ENCODE results near the gene ABLIM1. TPM values are rescaled to one million over a fixed set of nuclear protein-coding genes. Genes with fewer than 3 reads are reported as not detected.

The ABLIM1 gene
- polyA plus RNA-seq, 2 donors = 104 to 121 TPM

DNA sequence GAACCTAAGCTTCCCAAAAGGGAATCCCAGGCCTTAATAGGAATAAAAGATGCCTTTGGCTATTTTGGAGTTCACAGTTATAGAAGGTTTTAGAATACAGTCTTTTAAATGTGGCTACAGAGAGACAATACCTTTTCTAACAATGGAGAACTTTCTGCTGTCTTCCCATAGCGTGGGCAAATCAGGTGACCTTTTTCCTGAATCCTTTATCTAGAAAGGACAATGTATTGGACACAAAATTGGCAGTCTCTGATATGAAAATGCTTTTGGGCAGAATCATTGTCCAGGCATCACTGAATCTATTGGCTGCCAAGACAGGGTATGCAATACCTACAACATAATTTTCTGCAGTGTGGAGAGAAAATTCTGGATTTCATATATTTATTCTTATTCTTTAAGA lies 7.8 kb upstream of the ABLIM1 start:
- 71 to 82% methylated on average over 1 of the region's 1 CpG for WGBS, 2 donors
- Histone ChIP-seq H3K27ac (ENCODE audit: low read depth in 2 of 2, low read length in 1 of 2) (no peak overlapping the region), H3K27me3 (ENCODE audit: control insufficient read depth in 1 of 2, insufficient read depth in 2 of 2, low read length in 2 of 2) (no peaks in the 10 kb centered on the region), H3K4me1 (ENCODE audit: control insufficient read depth in 2 of 2, insufficient read depth in 2 of 2, low read length in 1 of 2) (peaks cover 0 to 3% of the 10 kb centered on the region in 2 donors), H3K4me3 (ENCODE audit: low read depth in 1 of 2, low read length in 2 of 2) (no peak overlapping the region), H3K36me3 (ENCODE audit: control insufficient read depth in 2 of 2, insufficient read depth in 2 of 2, low read length in 1 of 2) (no peaks in the 10 kb centered on the region), H3K9me3 (ENCODE audit: control insufficient read depth in 2 of 2, insufficient read depth in 1 of 2, low read depth in 1 of 2, low read length in 1 of 2) (peaks cover 0 to 2% of the 10 kb centered on the region in 2 donors)

DNA sequence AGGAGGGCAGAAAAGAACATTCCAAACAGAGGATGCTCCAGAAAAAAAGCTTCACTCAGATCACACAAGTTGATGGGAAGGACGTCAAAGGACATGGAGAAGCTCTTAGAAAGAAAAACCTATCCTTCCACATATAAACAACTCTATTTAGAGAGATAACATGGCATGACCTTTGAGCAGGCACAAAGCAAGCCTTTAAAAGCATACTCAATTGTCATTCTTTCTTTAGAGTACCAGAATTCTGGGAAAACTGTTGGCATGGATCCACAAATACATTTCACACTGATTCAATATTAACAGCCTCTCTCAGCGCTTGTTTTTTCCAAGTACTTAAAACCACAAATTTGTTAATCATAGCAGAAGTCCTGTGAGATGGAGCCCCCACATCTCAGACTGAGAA lies 7.3 kb upstream of the ABLIM1 start:
- no peaks in the 10 kb centered on the region for H3K27me3 ChIP-seq (ENCODE audit: control insufficient read depth in 1 of 2, insufficient read depth in 2 of 2, low read length in 2 of 2)
- H3K4me1 ChIP-seq (ENCODE audit: control insufficient read depth in 2 of 2, insufficient read depth in 2 of 2, low read length in 1 of 2) = peaks cover 0 to 3% of the 10 kb centered on the region in 2 donors
- WGBS, 2 donors = 60 to 61% methylated on average over 2 of the region's 2 CpGs
- H3K9me3 ChIP-seq (ENCODE audit: control insufficient read depth in 2 of 2, insufficient read depth in 1 of 2, low read depth in 1 of 2, low read length in 1 of 2) = peaks cover 0 to 2% of the 10 kb centered on the region in 2 donors
- no peak overlapping the region for H3K27ac ChIP-seq (ENCODE audit: low read depth in 2 of 2, low read length in 1 of 2)
- H3K4me3 ChIP-seq (ENCODE audit: low read depth in 1 of 2, low read length in 2 of 2) = no peak overlapping the region
- no peaks in the 10 kb centered on the region for H3K36me3 ChIP-seq (ENCODE audit: control insufficient read depth in 2 of 2, insufficient read depth in 2 of 2, low read length in 1 of 2)

DNA sequence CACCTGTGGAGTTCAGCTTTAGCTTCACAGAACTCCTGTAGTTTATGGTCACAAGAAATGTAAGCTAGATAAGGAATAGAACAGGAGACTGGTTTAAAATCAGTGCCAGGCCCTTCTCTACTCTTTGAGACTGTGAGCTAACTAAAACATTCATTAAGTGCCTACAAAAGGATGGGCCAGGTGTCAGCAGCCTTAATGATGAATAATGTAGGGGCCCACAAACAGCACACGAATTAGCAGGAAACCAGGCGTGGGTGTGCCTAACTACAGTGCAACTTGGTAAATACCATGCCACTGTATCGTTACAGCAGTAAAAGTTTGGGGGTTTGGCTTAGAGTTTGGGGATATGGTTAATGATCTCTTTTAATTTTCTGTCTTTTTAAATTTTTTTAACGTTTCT lies 6.1 kb upstream of the ABLIM1 start:
- H3K27me3 ChIP-seq (ENCODE audit: control insufficient read depth in 1 of 2, insufficient read depth in 2 of 2, low read length in 2 of 2) = no peaks in the 10 kb centered on the region

GRCh38 chr10:114663626-114664025 lies 5.6 kb upstream of the ABLIM1 start:
- H3K4me3 ChIP-seq (ENCODE audit: low read depth in 1 of 2, low read length in 2 of 2) = no peak overlapping the region
- no peak overlapping the region for H3K27ac ChIP-seq (ENCODE audit: low read depth in 2 of 2, low read length in 1 of 2)
- 50% methylated on average over 8 of the region's 8 CpGs for WGBS, 2 donors
- H3K27me3 ChIP-seq (ENCODE audit: control insufficient read depth in 1 of 2, insufficient read depth in 2 of 2, low read length in 2 of 2) = no peaks in the 10 kb centered on the region
- H3K4me1 ChIP-seq (ENCODE audit: control insufficient read depth in 2 of 2, insufficient read depth in 2 of 2, low read length in 1 of 2) = peaks cover 0 to 3% of the 10 kb centered on the region in 2 donors
- H3K9me3 ChIP-seq (ENCODE audit: control insufficient read depth in 2 of 2, insufficient read depth in 1 of 2, low read depth in 1 of 2, low read length in 1 of 2) = peaks cover 0 to 2% of the 10 kb centered on the region in 2 donors
- no peaks in the 10 kb centered on the region for H3K36me3 ChIP-seq (ENCODE audit: control insufficient read depth in 2 of 2, insufficient read depth in 2 of 2, low read length in 1 of 2)

More for the DNA sequence above, 6.1 kb upstream of the ABLIM1 start:
- H3K4me3 ChIP-seq (ENCODE audit: low read depth in 1 of 2, low read length in 2 of 2) = no peak overlapping the region
- no peaks in the 10 kb centered on the region for H3K36me3 ChIP-seq (ENCODE audit: control insufficient read depth in 2 of 2, insufficient read depth in 2 of 2, low read length in 1 of 2)
- H3K27ac ChIP-seq (ENCODE audit: low read depth in 2 of 2, low read length in 1 of 2) = no peak overlapping the region
- H3K4me1 ChIP-seq (ENCODE audit: control insufficient read depth in 2 of 2, insufficient read depth in 2 of 2, low read length in 1 of 2) = peaks cover 0 to 3% of the 10 kb centered on the region in 2 donors
- peaks cover 0 to 2% of the 10 kb centered on the region in 2 donors for H3K9me3 ChIP-seq (ENCODE audit: control insufficient read depth in 2 of 2, insufficient read depth in 1 of 2, low read depth in 1 of 2, low read length in 1 of 2)
- 58 to 64% methylated on average over 4 of the region's 4 CpGs for WGBS, 2 donors

- peaks cover 0 to 3% of the 10 kb centered on the region in 2 donors for H3K4me1 ChIP-seq (ENCODE audit: control insufficient read depth in 2 of 2, insufficient read depth in 2 of 2, low read length in 1 of 2)
- H3K4me3 ChIP-seq (ENCODE audit: low read depth in 1 of 2, low read length in 2 of 2) = no peak overlapping the region
- no peaks in the 10 kb centered on the region for H3K9me3 ChIP-seq (ENCODE audit: control insufficient read depth in 2 of 2, insufficient read depth in 1 of 2, low read depth in 1 of 2, low read length in 1 of 2)
- no peaks in the 10 kb centered on the region for H3K27me3 ChIP-seq (ENCODE audit: control insufficient read depth in 1 of 2, insufficient read depth in 2 of 2, low read length in 2 of 2)
- H3K36me3 ChIP-seq (ENCODE audit: control insufficient read depth in 2 of 2, insufficient read depth in 2 of 2, low read length in 1 of 2) = no peaks in the 10 kb centered on the region
- H3K27ac ChIP-seq (ENCODE audit: low read depth in 2 of 2, low read length in 1 of 2) = no peak overlapping the region
- WGBS, 2 donors = 84 to 87% methylated on average over 5 of the region's 5 CpGs
These were observed 4.7 kb upstream of the ABLIM1 start for GRCh38 chr10:114662646-114663217.

- no peak overlapping the region for H3K4me3 ChIP-seq (ENCODE audit: low read depth in 1 of 2, low read length in 2 of 2)
- 90% methylated on average over 3 of the region's 3 CpGs for WGBS, 2 donors
- no peaks in the 10 kb centered on the region for H3K9me3 ChIP-seq (ENCODE audit: control insufficient read depth in 2 of 2, insufficient read depth in 1 of 2, low read depth in 1 of 2, low read length in 1 of 2)
- H3K36me3 ChIP-seq (ENCODE audit: control insufficient read depth in 2 of 2, insufficient read depth in 2 of 2, low read length in 1 of 2) = no peaks in the 10 kb centered on the region
- no peaks in the 10 kb centered on the region for H3K27me3 ChIP-seq (ENCODE audit: control insufficient read depth in 1 of 2, insufficient read depth in 2 of 2, low read length in 2 of 2)
- no peak overlapping the region for H3K27ac ChIP-seq (ENCODE audit: low read depth in 2 of 2, low read length in 1 of 2)
- peaks cover 0 to 3% of the 10 kb centered on the region in 2 donors for H3K4me1 ChIP-seq (ENCODE audit: control insufficient read depth in 2 of 2, insufficient read depth in 2 of 2, low read length in 1 of 2)
These were observed 3.3 kb upstream of the ABLIM1 start for GRCh38 chr10:114661212-114661880.

DNA sequence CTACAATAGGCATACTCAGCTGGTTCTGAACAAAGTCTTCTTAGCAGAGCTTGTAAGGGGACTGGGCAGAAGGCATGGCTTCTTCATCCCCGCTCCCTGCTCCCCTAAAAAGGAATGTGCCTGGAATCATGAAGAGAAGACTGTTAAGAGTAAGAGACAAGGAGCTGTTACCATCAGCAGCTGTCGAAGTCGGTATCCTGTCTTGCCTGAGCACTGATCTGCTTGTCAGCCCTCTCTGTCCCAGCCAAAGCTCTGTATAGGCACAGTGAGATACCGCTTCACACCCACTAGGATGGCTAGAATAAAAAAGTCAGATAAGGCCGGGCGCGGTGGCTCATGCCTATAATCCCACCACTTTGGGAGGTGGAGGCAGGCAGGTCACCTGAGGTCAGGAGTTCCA lies 2.4 kb downstream of the ABLIM1 start:
- no peak overlapping the region for H3K4me3 ChIP-seq (ENCODE audit: low read depth in 1 of 2, low read length in 2 of 2)
- H3K27ac ChIP-seq (ENCODE audit: low read depth in 2 of 2, low read length in 1 of 2) = no peak overlapping the region
- no peaks in the 10 kb centered on the region for H3K27me3 ChIP-seq (ENCODE audit: control insufficient read depth in 1 of 2, insufficient read depth in 2 of 2, low read length in 2 of 2)
- peaks cover 0 to 3% of the 10 kb centered on the region in 2 donors for H3K4me1 ChIP-seq (ENCODE audit: control insufficient read depth in 2 of 2, insufficient read depth in 2 of 2, low read length in 1 of 2)
- H3K9me3 ChIP-seq (ENCODE audit: control insufficient read depth in 2 of 2, insufficient read depth in 1 of 2, low read depth in 1 of 2, low read length in 1 of 2) = no peaks in the 10 kb centered on the region
- no peaks in the 10 kb centered on the region for H3K36me3 ChIP-seq (ENCODE audit: control insufficient read depth in 2 of 2, insufficient read depth in 2 of 2, low read length in 1 of 2)
- 97 to 98% methylated on average over 7 of the region's 7 CpGs for WGBS, 2 donors

- Histone ChIP-seq H3K36me3 (ENCODE audit: control insufficient read depth in 2 of 2, insufficient read depth in 2 of 2, low read length in 1 of 2) (no peaks in the 10 kb centered on the region), H3K27ac (ENCODE audit: low read depth in 2 of 2, low read length in 1 of 2) (no peak overlapping the region), H3K4me1 (ENCODE audit: control insufficient read depth in 2 of 2, insufficient read depth in 2 of 2, low read length in 1 of 2) (peaks cover 0 to 3% of the 10 kb centered on the region in 2 donors), H3K4me3 (ENCODE audit: low read depth in 1 of 2, low read length in 2 of 2) (no peak overlapping the region), H3K27me3 (ENCODE audit: control insufficient read depth in 1 of 2, insufficient read depth in 2 of 2, low read length in 2 of 2) (no peaks in the 10 kb centered on the region), H3K9me3 (ENCODE audit: control insufficient read depth in 2 of 2, insufficient read depth in 1 of 2, low read depth in 1 of 2, low read length in 1 of 2) (no peaks in the 10 kb centered on the region)
- 86 to 89% methylated on average over 3 of the region's 3 CpGs for WGBS, 2 donors
These were observed 3.1 kb downstream of the ABLIM1 start for GRCh38 chr10:114654822-114655575.

GRCh38 chr10:114653926-114654325 lies 4.1 kb downstream of the ABLIM1 start:
- Histone ChIP-seq H3K27me3 (ENCODE audit: control insufficient read depth in 1 of 2, insufficient read depth in 2 of 2, low read length in 2 of 2) (no peaks in the 10 kb centered on the region), H3K9me3 (ENCODE audit: control insufficient read depth in 2 of 2, insufficient read depth in 1 of 2, low read depth in 1 of 2, low read length in 1 of 2) (no peaks in the 10 kb centered on the region), H3K27ac (ENCODE audit: low read depth in 2 of 2, low read length in 1 of 2) (no peak overlapping the region), H3K36me3 (ENCODE audit: control insufficient read depth in 2 of 2, insufficient read depth in 2 of 2, low read length in 1 of 2) (no peaks in the 10 kb centered on the region), H3K4me1 (ENCODE audit: control insufficient read depth in 2 of 2, insufficient read depth in 2 of 2, low read length in 1 of 2) (peaks cover 0 to 3% of the 10 kb centered on the region in 2 donors), H3K4me3 (ENCODE audit: low read depth in 1 of 2, low read length in 2 of 2) (no peak overlapping the region)
- 61 to 66% methylated on average over 4 of the region's 4 CpGs for WGBS, 2 donors

Data from esophagus (tissue), 2 donors.